GM12878 (cell line): ENCODE measurements around the gene LZTFL1. TPM values are rescaled to one million over a fixed set of nuclear protein-coding genes. Genes with fewer than 3 reads are reported as not detected.

ENCODE experiments used
- ASH2L ChIP-seq: fragments of 300-600, 200-600 bp; sonication (generic); IDR thresholded peaks from 2 replicates; pipeline ENCODE4 v1.6.1; 2017; ENCODE audit warnings: low read depth, mild to moderate bottlenecking, borderline replicate concordance
- CBX5 ChIP-seq: sonication (generic); IDR thresholded peaks from 2 replicates; pipeline ENCODE4 v1.6.1; 2016; ENCODE audit warnings: low read depth, moderate library complexity, mild to moderate bottlenecking, inconsistent platforms
- CREB1 ChIP-seq: IDR thresholded peaks from 2 replicates; pipeline ENCODE4 v1.6.1; 2012; ENCODE audit warnings: low read depth, mild to moderate bottlenecking, inconsistent platforms
- EED ChIP-seq: sonication (generic); IDR thresholded peaks from 2 replicates; pipeline ENCODE4 v1.6.1; 2016; ENCODE audit warnings: antibody characterized with exemption, low read depth
- EP300 ChIP-seq, 2 experiments: fragments of 150-350 bp in 1 of 2; IDR thresholded peaks; 2 replicates each; pipeline ENCODE4 v1.6.1; 2011 to 2012; ENCODE audit warnings: low read depth in 2 of 2, low read length in 2 of 2, borderline replicate concordance in 1 of 2, improper control_type of control experiment in 1 of 2, inconsistent platforms in 1 of 2; ENCODE audit not compliant: control insufficient read depth in 1 of 2
- GATAD2B ChIP-seq: fragments of 450-650 bp; conservative IDR thresholded peaks from 2 replicates; pipeline ENCODE4 v1.6.1; 2017; ENCODE audit warnings: low read depth, mild to moderate bottlenecking, moderate library complexity
- IKZF2 ChIP-seq, 2 experiments: fragments of 450-650 bp; IDR thresholded peaks; 2 replicates each; pipeline ENCODE4 v1.6.1; 2017; ENCODE audit warnings: mild to moderate bottlenecking in 2 of 2, moderate library complexity in 2 of 2
- KAT2A ChIP-seq: conservative IDR thresholded peaks from 2 replicates; pipeline ENCODE4 v1.6.1; 2011; ENCODE audit warnings: low read depth, low read length; ENCODE audit not compliant: control insufficient read depth
- MTA3 ChIP-seq: IDR thresholded peaks from 2 replicates; pipeline ENCODE4 v1.6.1; 2012; ENCODE audit warnings: low read length, inconsistent platforms, borderline replicate concordance
- PAX8 ChIP-seq: fragments of 450-650 bp; IDR thresholded peaks from 2 replicates; pipeline ENCODE4 v1.6.1; 2017; ENCODE audit warnings: mild to moderate bottlenecking, moderate library complexity
- POU2F2 ChIP-seq: IDR thresholded peaks from 3 replicates; pipeline ENCODE4 v1.6.1; 2011; ENCODE audit warnings: low read depth, mild to moderate bottlenecking, low read length, borderline replicate concordance
- RAD51 ChIP-seq: fragments of 450-650 bp; IDR thresholded peaks from 2 replicates; pipeline ENCODE4 v1.6.1; 2016; ENCODE audit warnings: moderate library complexity, mild to moderate bottlenecking, inconsistent platforms
- SP1 ChIP-seq: IDR thresholded peaks from one replicate; pipeline ENCODE4 v1.6.1; 2011; ENCODE audit warnings: low read depth, low read length
- polyA plus RNA-seq, 11 experiments: library from polyadenylated mRNA; depleted of rRNA in 4 of 11; unstranded in 6 of 11; stranded (reverse) in 5 of 11; fragments of >200 nt; fragmentation: Nextera tagmentation in 4 of 11; fragmentation: Illumina TruSeq in 1 of 11; extraction: Ambion mirVana in 4 of 11; extraction: Trizol in 1 of 11; gene quantifications; 1 replicate in 1 of 11; 2 replicates in 10 of 11; pipeline versions ENCODE4 v1.2.1 to v1.2.3, GENCODE V29; 2011 to 2016; ENCODE audit warnings: inconsistent platforms in 2 of 11, missing spikeins in 2 of 11, low read depth in 1 of 11
- total RNA-seq, 4 experiments: library from RNA; depleted of rRNA in 3 of 4; stranded (reverse); fragments of >200 nt in 3 of 4; fragmentation: Illumina TruSeq in 1 of 4; extraction: Trizol in 1 of 4; gene quantifications; 2 replicates each; pipeline versions ENCODE4 v1.2.1 to v1.2.3, GENCODE V29; 2013 to 2021
- TF ChIP-seq, protein P1 (sequence below): IDR thresholded peaks from 2 replicates; pipeline ENCODE4 v1.6.1; 2012; ENCODE audit warnings: improper control_type of control experiment, low read depth, low read length; ENCODE audit not compliant: insufficient replicate concordance
- TF ChIP-seq, protein P2 (sequence below): IDR thresholded peaks from 2 replicates; pipeline ENCODE4 v1.6.1; 2012; ENCODE audit warnings: low read length, inconsistent platforms
- TF ChIP-seq, protein P3 (sequence below): fragments of 450-650 bp; formaldehyde crosslinking; IDR thresholded peaks from 2 replicates; pipeline ENCODE4 v1.5.0; 2022; ENCODE audit warnings: mild to moderate bottlenecking, missing genetic modification characterization
- TF ChIP-seq, protein P4 (sequence below), 3 experiments: IDR thresholded peaks in 2 of 3; conservative IDR thresholded peaks in 1 of 3; 2 replicates each; pipeline ENCODE4 v1.5.1; 2011; ENCODE audit warnings: low read depth in 3 of 3, low read length in 3 of 3, mild to moderate bottlenecking in 3 of 3, control low read depth in 2 of 3, moderate library complexity in 2 of 3, inconsistent platforms in 1 of 3, mixed read lengths in 1 of 3; ENCODE audit not compliant: control insufficient read depth in 2 of 3, insufficient read depth in 1 of 3; ENCODE audit errors: extremely low read depth in 1 of 3

The LZTFL1 gene
- total and polyA plus RNA-seq, 10 of the 15 experiments (the other 5 are each of a cell fraction or from before 2014, with no cell fraction given): 9.8 to 74.1 (median 11.9) TPM

DNA sequence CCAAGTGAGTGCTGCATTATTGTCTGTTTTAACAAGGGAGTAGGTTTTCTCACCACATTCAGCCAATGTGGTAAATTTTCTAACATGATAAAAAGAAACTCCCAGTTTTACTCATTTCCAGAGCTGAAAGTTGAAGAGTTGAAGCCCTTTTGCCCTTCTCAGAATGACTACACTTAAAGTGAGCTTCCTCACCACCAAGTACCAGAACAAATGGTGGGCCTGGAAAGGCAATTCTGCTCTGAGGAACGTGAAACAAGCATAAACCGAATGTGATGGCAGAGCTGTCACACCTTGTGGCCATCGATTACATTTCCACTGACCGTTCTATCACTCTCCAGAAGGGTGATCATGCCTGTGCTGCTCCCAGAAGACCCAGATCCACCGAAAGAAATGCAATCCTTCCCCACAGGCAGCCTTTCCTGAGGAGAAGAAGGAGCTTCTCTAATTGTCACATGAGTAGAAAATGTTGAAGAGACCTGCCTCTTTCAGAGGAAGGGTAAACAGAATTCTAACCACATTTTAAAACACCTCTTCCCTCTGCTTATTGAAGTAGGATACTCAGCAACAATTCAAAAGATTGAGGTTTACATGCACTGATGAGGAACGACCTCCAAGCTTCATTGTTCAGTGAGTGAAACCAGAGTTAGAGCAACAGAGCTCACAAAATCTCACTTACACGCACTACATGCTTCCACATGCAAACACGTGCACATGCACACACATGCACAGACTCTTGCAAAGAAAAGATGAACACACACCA, 23.0 kb upstream of the LZTFL1 start (continued):
- TF ChIP-seq, protein P1, sequence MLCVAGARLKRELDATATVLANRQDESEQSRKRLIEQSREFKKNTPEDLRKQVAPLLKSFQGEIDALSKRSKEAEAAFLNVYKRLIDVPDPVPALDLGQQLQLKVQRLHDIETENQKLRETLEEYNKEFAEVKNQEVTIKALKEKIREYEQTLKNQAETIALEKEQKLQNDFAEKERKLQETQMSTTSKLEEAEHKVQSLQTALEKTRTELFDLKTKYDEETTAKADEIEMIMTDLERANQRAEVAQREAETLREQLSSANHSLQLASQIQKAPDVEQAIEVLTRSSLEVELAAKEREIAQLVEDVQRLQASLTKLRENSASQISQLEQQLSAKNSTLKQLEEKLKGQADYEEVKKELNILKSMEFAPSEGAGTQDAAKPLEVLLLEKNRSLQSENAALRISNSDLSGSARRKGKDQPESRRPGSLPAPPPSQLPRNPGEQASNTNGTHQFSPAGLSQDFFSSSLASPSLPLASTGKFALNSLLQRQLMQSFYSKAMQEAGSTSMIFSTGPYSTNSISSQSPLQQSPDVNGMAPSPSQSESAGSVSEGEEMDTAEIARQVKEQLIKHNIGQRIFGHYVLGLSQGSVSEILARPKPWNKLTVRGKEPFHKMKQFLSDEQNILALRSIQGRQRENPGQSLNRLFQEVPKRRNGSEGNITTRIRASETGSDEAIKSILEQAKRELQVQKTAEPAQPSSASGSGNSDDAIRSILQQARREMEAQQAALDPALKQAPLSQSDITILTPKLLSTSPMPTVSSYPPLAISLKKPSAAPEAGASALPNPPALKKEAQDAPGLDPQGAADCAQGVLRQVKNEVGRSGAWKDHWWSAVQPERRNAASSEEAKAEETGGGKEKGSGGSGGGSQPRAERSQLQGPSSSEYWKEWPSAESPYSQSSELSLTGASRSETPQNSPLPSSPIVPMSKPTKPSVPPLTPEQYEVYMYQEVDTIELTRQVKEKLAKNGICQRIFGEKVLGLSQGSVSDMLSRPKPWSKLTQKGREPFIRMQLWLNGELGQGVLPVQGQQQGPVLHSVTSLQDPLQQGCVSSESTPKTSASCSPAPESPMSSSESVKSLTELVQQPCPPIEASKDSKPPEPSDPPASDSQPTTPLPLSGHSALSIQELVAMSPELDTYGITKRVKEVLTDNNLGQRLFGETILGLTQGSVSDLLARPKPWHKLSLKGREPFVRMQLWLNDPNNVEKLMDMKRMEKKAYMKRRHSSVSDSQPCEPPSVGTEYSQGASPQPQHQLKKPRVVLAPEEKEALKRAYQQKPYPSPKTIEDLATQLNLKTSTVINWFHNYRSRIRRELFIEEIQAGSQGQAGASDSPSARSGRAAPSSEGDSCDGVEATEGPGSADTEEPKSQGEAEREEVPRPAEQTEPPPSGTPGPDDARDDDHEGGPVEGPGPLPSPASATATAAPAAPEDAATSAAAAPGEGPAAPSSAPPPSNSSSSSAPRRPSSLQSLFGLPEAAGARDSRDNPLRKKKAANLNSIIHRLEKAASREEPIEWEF: peak; percentile 93
- TF ChIP-seq RAD51 (peak; percentile 59), EP300 (IDR thresholded peaks at IDR 0.05; ENCODE audit: borderline replicate concordance in 1 of 2, control insufficient read depth in 1 of 2, low read depth in 2 of 2, low read length in 2 of 2) (peak; percentile 99), KAT2A (no peak), PAX8 (no peak), IKZF2 (IDR thresholded peaks at IDR 0.05) (peak; percentile 96 to 98), SP1 (peak; percentile 78), GATAD2B (peak; percentile 73), MTA3 (peak; percentile 100), ASH2L (no peak), POU2F2 (peak; percentile 91), CREB1 (0 out of 2 replicates have a peak, but pooled peaks have one; percentile 48), EED (peak; percentile 98), CBX5 (peak; percentile 95)
- TF ChIP-seq, protein P2, sequence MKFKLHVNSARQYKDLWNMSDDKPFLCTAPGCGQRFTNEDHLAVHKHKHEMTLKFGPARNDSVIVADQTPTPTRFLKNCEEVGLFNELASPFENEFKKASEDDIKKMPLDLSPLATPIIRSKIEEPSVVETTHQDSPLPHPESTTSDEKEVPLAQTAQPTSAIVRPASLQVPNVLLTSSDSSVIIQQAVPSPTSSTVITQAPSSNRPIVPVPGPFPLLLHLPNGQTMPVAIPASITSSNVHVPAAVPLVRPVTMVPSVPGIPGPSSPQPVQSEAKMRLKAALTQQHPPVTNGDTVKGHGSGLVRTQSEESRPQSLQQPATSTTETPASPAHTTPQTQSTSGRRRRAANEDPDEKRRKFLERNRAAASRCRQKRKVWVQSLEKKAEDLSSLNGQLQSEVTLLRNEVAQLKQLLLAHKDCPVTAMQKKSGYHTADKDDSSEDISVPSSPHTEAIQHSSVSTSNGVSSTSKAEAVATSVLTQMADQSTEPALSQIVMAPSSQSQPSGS: peak; percentile 99
- TF ChIP-seq, protein P3, sequence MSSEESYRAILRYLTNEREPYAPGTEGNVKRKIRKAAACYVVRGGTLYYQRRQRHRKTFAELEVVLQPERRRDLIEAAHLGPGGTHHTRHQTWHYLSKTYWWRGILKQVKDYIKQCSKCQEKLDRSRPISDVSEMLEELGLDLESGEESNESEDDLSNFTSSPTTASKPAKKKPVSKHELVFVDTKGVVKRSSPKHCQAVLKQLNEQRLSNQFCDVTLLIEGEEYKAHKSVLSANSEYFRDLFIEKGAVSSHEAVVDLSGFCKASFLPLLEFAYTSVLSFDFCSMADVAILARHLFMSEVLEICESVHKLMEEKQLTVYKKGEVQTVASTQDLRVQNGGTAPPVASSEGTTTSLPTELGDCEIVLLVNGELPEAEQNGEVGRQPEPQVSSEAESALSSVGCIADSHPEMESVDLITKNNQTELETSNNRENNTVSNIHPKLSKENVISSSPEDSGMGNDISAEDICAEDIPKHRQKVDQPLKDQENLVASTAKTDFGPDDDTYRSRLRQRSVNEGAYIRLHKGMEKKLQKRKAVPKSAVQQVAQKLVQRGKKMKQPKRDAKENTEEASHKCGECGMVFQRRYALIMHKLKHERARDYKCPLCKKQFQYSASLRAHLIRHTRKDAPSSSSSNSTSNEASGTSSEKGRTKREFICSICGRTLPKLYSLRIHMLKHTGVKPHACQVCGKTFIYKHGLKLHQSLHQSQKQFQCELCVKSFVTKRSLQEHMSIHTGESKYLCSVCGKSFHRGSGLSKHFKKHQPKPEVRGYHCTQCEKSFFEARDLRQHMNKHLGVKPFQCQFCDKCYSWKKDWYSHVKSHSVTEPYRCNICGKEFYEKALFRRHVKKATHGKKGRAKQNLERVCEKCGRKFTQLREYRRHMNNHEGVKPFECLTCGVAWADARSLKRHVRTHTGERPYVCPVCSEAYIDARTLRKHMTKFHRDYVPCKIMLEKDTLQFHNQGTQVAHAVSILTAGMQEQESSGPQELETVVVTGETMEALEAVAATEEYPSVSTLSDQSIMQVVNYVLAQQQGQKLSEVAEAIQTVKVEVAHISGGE (CRISPR knock-in tag): no peak
- TF ChIP-seq, protein P4, sequence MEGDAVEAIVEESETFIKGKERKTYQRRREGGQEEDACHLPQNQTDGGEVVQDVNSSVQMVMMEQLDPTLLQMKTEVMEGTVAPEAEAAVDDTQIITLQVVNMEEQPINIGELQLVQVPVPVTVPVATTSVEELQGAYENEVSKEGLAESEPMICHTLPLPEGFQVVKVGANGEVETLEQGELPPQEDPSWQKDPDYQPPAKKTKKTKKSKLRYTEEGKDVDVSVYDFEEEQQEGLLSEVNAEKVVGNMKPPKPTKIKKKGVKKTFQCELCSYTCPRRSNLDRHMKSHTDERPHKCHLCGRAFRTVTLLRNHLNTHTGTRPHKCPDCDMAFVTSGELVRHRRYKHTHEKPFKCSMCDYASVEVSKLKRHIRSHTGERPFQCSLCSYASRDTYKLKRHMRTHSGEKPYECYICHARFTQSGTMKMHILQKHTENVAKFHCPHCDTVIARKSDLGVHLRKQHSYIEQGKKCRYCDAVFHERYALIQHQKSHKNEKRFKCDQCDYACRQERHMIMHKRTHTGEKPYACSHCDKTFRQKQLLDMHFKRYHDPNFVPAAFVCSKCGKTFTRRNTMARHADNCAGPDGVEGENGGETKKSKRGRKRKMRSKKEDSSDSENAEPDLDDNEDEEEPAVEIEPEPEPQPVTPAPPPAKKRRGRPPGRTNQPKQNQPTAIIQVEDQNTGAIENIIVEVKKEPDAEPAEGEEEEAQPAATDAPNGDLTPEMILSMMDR (IDR thresholded peaks at IDR 0.05 in 2 of 3, conservative IDR thresholded peaks at IDR 0.05 in 1 of 3; ENCODE audit: control insufficient read depth in 2 of 3, extremely low read depth in 1 of 3, insufficient read depth in 1 of 3, low read depth in 3 of 3, low read length in 3 of 3): no peak
